ENCODE results near the gene RARG.

- TF ChIP-seq CTCF (IDR thresholded peaks at IDR 0.05) (no peak), POLR2AphosphoS5 (IDR thresholded peaks at IDR 0.05) (no peak), POLR2A (IDR thresholded peaks at IDR 0.05) (no peak)
Measured at GRCh38 chr12:53218551-53219291, 13.3 kb downstream of the RARG start.
